Measurements from ENCODE around the gene REEP6. TPM values are rescaled to one million over a fixed set of nuclear protein-coding genes. Genes with fewer than 3 reads are reported as not detected.

REEP6 gene
- total RNA-seq, 2 experiments from 2014 or later: 2.2 to 2.8 TPM

GRCh38 chr19:1451916-1452801 lies 38.8 kb upstream of the REEP6 start:
- Mint-ChIP-seq H3K9me3 (no peaks in the 10 kb centered on the region), H3K4me1 (peaks cover 9% of the 10 kb centered on the region), H3K27me3 (peaks cover 65% of the 10 kb centered on the region), H3K27ac (no peak overlapping the region), H3K36me3 (no peaks in the 10 kb centered on the region), H3K4me3 (no peak overlapping the region)
- POLR2A ChIA-PET: no interaction called here
- ATAC-seq (ENCODE audit: low read depth): no peak
- no peak for DNase-seq

GRCh38 chr19:1452802-1453524 lies 38.0 kb upstream of the REEP6 start:
- no peak overlapping the region for H3K27ac Mint-ChIP-seq
- ATAC-seq (ENCODE audit: low read depth): no peak
- no peaks in the 10 kb centered on the region for H3K9me3 Mint-ChIP-seq
- H3K27me3 Mint-ChIP-seq: peaks cover 63% of the 10 kb centered on the region
- peaks cover 9% of the 10 kb centered on the region for H3K4me1 Mint-ChIP-seq
- no peak overlapping the region for H3K4me3 Mint-ChIP-seq
- POLR2A ChIA-PET: no interaction called here
- DNase-seq: no peak
- no peaks in the 10 kb centered on the region for H3K36me3 Mint-ChIP-seq

DNA sequence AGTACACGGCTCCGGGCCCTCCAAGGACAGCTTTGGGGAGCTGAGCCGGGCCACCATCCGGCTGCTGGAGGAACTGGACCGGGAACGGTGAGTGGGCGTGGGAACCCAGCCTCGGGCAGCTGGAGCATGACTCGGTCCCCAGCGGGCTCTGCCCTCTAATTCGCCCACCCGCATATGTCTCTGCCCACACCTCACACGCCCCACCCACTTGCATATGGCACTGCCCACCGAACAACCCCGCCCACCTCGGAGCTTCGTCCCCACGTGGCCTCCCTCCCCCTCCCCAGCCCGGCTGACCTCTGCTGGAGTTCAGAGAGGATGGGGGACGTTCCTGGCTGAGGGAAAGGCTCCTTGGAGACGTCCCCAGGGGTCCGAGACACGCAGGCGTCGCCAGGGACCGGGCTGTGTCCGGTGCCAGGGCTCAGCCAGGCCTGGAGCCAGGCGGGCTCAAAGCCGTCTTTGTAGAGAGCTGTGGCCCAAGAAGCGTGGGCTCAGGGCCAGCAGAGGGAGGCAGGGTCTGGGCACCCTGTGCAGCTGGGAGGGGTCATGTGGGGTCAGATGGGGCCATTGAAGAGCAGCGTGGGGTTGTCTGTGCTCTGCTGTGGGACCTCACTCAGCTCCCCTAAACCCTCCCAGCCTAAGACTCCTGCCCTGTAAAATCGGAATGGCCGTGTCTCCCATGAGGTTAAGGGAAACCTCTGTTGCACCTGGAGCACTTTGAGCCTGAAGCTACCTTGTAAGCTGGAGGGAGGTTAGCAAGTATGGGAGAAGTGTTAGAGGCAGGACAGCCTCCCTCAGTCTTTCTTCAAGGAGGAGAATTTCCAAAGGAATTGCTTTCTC lies 37.2 kb upstream of the REEP6 start:
- Mint-ChIP-seq H3K27me3 (peaks cover 60% of the 10 kb centered on the region), H3K4me3 (no peak overlapping the region), H3K9me3 (no peaks in the 10 kb centered on the region), H3K36me3 (no peaks in the 10 kb centered on the region), H3K27ac (no peak overlapping the region), H3K4me1 (peaks cover 9% of the 10 kb centered on the region)
- ATAC-seq (ENCODE audit: low read depth): no peak
- DNase-seq: no peak
- POLR2A ChIA-PET: no interaction called here

- Mint-ChIP-seq H3K9me3 (no peaks in the 10 kb centered on the region), H3K4me3 (no peak overlapping the region), H3K27ac (no peak overlapping the region), H3K4me1 (peaks cover 9% of the 10 kb centered on the region), H3K36me3 (no peaks in the 10 kb centered on the region), H3K27me3 (peaks cover 53% of the 10 kb centered on the region)
- POLR2A ChIA-PET: interaction anchor here (1.4 kb wide), 1 partner anchor 17 kb away, joined by 3 read pairs; no protein-coding TSS in a partner anchor
- DNase-seq (no peak), ATAC-seq (ENCODE audit: low read depth) (no peak)
Observed at GRCh38 chr19:1455002-1455335, 36.0 kb upstream of the REEP6 start.

DNA sequence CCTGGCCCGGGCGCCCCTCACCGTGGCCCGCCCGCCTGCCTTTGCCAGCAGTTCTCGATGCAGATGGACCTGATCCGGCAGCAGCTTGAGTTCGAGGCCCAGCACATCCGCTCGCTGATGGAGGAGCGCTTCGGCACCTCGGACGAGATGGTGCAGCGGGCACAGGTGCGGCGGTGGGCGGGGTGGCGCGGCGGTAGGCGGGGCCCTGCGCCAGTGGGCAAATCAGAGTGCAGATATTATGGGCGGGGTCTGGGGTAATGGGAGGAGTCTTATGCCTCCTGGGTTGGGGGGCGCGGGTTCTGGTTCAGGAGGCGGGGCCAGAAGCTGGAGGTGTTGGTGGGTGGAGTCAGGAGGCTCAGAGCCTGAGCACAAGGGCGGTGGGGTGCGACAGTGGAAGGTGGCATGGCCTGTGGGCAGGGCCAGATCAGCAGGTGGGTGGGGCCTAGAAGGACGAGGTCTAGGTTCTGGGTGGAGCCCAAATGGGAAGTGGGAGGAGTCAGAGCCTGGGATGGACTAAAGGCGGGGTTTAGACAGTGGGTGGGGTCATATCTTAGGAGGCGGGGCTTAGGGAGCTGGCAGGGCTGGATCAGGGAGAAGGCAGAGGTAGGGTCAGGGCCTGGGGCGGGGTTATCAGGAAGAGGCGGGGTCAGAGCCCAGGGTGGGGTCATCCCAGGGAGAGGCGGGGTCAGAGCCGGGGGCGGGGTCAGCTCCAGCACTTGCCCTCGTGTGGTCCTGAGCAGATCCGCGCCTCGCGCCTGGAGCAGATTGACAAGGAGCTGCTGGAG lies 35.5 kb upstream of the REEP6 start:
- H3K27ac Mint-ChIP-seq: peak overlapping the region; percentile 26
- H3K4me3 Mint-ChIP-seq: peak overlapping the region; percentile 35
- peaks cover 9% of the 10 kb centered on the region for H3K4me1 Mint-ChIP-seq
- H3K27me3 Mint-ChIP-seq: peaks cover 50% of the 10 kb centered on the region
- no peaks in the 10 kb centered on the region for H3K9me3 Mint-ChIP-seq
- DNase-seq (peak; percentile 63), ATAC-seq (ENCODE audit: low read depth) (peak; percentile 51)
- no peaks in the 10 kb centered on the region for H3K36me3 Mint-ChIP-seq
- POLR2A ChIA-PET: interaction anchor here (0.7 to 1.4 kb wide), 3 partner anchors 16 to 299 kb away, joined by 3 to 4 read pairs (median 3); partner anchors contain the start of gene CIRBP

DNA sequence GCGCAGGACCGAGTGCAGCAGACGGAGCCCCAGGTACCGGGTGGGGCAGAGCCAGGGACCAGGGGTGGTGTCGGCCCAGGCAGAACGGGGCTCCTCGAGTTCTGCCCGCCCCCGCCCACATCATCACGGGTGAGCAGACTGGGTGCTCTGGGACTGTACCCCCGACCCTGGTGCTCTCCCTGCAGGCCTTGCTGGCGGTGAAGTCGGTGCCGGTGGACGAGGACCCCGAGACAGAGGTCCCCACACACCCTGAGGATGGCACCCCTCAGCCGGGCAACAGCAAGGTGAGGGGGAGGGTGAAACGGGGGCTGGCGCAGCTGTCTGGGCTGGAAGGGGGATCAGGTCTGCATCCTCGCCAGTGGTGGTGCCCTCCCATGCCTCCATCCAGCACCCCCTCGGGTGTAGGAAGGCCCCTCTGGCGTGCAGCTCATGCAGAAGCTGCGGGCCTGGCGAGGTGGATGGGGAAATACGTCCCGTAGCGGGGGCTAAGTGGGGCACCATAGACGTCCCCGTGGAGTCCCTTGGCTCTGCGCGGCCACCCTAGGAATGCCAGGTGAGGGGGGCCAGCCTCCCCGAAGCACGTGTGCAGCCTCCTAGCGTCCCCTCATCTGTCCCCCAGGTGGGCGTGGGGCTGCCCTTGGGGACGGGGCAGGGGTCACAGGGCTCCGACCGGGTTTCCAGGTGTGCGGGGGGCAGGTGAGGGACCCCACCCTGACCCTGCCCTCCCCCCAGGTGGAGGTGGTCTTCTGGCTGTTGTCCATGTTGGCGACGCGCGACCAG lies 34.7 kb upstream of the REEP6 start:
- Mint-ChIP-seq H3K27me3 (peaks cover 42% of the 10 kb centered on the region), H3K4me1 (peaks cover 5% of the 10 kb centered on the region), H3K36me3 (no peaks in the 10 kb centered on the region), H3K27ac (no peak overlapping the region), H3K4me3 (no peak overlapping the region), H3K9me3 (no peaks in the 10 kb centered on the region)
- no peak for DNase-seq
- POLR2A ChIA-PET: interaction anchor here (0.7 to 1.4 kb wide), 4 partner anchors 9 to 299 kb away, joined by 3 to 4 read pairs (median 3); partner anchors contain the start of gene CIRBP
- ATAC-seq (ENCODE audit: low read depth): no peak

DNA sequence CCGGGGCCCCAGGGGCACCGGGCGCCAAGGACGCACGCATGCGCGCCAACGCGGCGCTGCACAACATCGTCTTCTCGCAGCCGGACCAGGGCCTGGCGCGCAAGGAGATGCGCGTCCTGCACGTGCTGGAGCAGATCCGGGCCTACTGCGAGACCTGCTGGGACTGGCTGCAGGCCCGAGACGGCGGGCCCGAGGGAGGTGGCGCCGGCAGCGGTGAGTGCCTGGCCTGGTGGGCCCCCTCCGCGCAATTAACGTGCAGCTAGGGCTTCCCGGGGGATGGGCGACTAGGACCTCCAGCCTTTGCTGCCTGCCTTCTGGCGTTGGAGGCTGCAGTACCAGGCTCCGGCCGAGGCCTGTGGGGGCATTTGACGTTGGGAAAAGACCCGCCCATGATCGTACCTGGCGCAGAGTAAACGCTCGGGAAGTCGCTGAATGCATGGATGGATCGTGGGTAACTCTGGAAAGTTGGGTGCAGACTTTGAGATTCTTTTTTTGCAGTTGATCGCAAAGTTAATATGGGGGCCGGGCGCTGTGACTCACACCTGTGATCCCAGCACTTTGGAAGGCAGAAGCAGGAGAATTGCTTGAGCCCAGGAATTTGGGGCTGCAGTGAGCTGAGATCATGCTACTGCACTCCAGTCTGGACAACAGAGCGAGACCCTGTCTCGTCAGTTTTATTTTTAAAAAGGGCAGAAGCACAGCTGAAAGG lies 33.8 kb upstream of the REEP6 start:
- no peak overlapping the region for H3K27ac Mint-ChIP-seq
- H3K4me3 Mint-ChIP-seq: no peak overlapping the region
- H3K27me3 Mint-ChIP-seq: peaks cover 37% of the 10 kb centered on the region
- ATAC-seq (ENCODE audit: low read depth): no peak
- H3K36me3 Mint-ChIP-seq: no peaks in the 10 kb centered on the region
- POLR2A ChIA-PET: interaction anchor here (1.3 kb wide), 1 partner anchor 10 kb away, joined by 3 read pairs; no protein-coding TSS in a partner anchor
- no peaks in the 10 kb centered on the region for H3K9me3 Mint-ChIP-seq
- H3K4me1 Mint-ChIP-seq: peaks cover 5% of the 10 kb centered on the region
- no peak for DNase-seq

DNA sequence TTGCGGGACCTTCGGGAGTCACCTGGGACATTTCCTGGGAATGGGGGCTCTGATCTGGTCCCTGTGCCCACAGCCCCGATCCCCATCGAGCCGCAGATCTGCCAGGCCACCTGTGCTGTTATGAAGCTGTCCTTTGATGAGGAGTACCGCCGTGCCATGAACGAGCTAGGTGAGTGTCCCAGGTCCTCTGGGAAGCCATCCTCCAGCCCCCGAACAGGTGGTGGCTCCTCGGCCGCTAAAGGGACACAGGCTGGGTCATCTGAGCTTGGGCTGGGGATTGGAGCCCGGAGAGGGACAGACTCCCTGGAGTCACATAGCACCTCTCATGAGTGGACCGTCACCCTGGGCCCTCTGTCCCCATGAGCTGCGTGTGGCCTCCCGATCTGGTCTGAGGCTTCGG lies 33.1 kb upstream of the REEP6 start:
- ATAC-seq (ENCODE audit: low read depth) (no peak), DNase-seq (no peak)
- Mint-ChIP-seq H3K9me3 (no peaks in the 10 kb centered on the region), H3K4me3 (no peak overlapping the region), H3K27me3 (peaks cover 34% of the 10 kb centered on the region), H3K4me1 (peaks cover 5% of the 10 kb centered on the region), H3K36me3 (no peaks in the 10 kb centered on the region), H3K27ac (peak overlapping the region; percentile 49)
- POLR2A ChIA-PET: no interaction called here

DNA sequence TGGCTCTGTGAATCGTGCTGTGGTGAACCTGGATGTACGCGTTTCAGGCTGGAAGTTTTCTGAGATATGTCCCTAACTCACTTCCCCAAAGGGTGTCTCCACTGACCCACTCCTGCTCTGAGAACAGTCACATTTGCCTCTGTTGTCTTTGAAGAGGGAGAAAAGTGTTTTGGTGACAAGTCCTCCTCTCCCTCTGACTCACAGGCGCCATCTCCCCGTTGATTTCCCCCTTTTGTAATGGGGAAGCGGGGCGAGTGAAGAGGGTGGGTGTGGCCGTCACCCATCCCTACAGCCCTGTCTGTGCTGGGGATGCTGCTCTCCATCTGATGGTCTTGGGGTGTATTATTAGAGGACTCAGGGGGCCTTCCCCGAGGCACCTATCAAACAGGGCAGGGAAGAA lies 31.5 kb upstream of the REEP6 start:
- H3K27ac Mint-ChIP-seq: no peak overlapping the region

GRCh38 chr19:1460033-1460995 lies 30.7 kb upstream of the REEP6 start:
- Mint-ChIP-seq H3K27ac (no peak overlapping the region), H3K36me3 (no peaks in the 10 kb centered on the region), H3K27me3 (peaks cover 20% of the 10 kb centered on the region), H3K9me3 (no peaks in the 10 kb centered on the region), H3K4me1 (peaks cover 5% of the 10 kb centered on the region), H3K4me3 (no peak overlapping the region)
- POLR2A ChIA-PET: no interaction called here
- ATAC-seq (ENCODE audit: low read depth): no peak
- DNase-seq: no peak

More for the DNA sequence above, 31.5 kb upstream of the REEP6 start:
- ATAC-seq (ENCODE audit: low read depth) (no peak), DNase-seq (no peak)
- POLR2A ChIA-PET: no interaction called here
- H3K36me3 Mint-ChIP-seq: no peaks in the 10 kb centered on the region
- no peak overlapping the region for H3K4me3 Mint-ChIP-seq
- H3K27me3 Mint-ChIP-seq: peaks cover 27% of the 10 kb centered on the region
- H3K9me3 Mint-ChIP-seq: no peaks in the 10 kb centered on the region
- peaks cover 5% of the 10 kb centered on the region for H3K4me1 Mint-ChIP-seq

DNA sequence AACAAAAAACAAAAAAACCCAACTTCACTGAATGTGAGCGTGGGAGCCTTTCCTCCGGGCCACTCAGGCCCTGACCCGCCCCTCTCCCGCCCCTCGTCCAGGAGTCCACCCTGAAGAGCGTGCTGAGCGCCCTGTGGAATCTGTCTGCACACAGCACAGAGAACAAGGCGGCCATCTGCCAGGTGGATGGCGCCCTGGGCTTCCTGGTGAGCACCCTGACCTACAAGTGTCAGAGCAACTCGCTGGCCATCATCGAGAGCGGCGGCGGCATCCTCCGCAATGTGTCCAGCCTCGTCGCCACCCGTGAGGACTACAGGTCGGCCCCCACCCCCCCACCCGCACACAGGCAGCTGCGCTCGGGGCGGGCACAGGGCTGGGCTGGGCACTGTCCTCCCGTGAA lies 29.1 kb upstream of the REEP6 start:
- POLR2A ChIA-PET: no interaction called here
- H3K27me3 Mint-ChIP-seq: peaks cover 16% of the 10 kb centered on the region

More for the DNA sequence above, 29.1 kb upstream of the REEP6 start:
- no peak overlapping the region for H3K27ac Mint-ChIP-seq
- ATAC-seq (ENCODE audit: low read depth) (no peak), DNase-seq (no peak)
- H3K36me3 Mint-ChIP-seq: no peaks in the 10 kb centered on the region
- H3K4me1 Mint-ChIP-seq: no peaks in the 10 kb centered on the region
- H3K4me3 Mint-ChIP-seq: no peak overlapping the region
- H3K9me3 Mint-ChIP-seq: no peaks in the 10 kb centered on the region
